Epithelial cell of proximal tubule (primary cell): ENCODE results near the gene KIRREL3. TPM values are rescaled to one million over a fixed set of nuclear protein-coding genes. Genes with fewer than 3 reads are reported as not detected.
A peak's percentile ranks its signal among the peaks of the same experiment; 100 is the strongest.

Source experiments
- DNase-seq: peaks from one replicate; pipeline ENCODE4 v3.0.0-alpha.2; 2011; ENCODE audit warnings: low read depth
- H3K4me3 ChIP-seq: 2 replicates; pipeline ENCODE4 v1.5.1; 2011; ENCODE audit warnings: low read depth, mild to moderate bottlenecking, low read length
- total RNA-seq: library from RNA; depleted of rRNA; stranded (reverse); fragments of >200 nt; gene quantifications from 2 replicates; pipeline ENCODE4 v1.2.3, GENCODE V29; 2015
- TF ChIP-seq, protein P1 (sequence below): conservative IDR thresholded peaks from 2 replicates; pipeline ENCODE4 v1.5.1; 2012; ENCODE audit warnings: low read depth, mild to moderate bottlenecking, low read length

Gene KIRREL3
- total RNA-seq, 1 donor from 2014 or later: 5.1 TPM

GRCh38 chr11:126855536-126855935, 145.0 kb downstream of the KIRREL3 start:
- TF ChIP-seq, protein P1, sequence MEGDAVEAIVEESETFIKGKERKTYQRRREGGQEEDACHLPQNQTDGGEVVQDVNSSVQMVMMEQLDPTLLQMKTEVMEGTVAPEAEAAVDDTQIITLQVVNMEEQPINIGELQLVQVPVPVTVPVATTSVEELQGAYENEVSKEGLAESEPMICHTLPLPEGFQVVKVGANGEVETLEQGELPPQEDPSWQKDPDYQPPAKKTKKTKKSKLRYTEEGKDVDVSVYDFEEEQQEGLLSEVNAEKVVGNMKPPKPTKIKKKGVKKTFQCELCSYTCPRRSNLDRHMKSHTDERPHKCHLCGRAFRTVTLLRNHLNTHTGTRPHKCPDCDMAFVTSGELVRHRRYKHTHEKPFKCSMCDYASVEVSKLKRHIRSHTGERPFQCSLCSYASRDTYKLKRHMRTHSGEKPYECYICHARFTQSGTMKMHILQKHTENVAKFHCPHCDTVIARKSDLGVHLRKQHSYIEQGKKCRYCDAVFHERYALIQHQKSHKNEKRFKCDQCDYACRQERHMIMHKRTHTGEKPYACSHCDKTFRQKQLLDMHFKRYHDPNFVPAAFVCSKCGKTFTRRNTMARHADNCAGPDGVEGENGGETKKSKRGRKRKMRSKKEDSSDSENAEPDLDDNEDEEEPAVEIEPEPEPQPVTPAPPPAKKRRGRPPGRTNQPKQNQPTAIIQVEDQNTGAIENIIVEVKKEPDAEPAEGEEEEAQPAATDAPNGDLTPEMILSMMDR: no peak
- no peak for DNase-seq
- no peak overlapping the region for H3K4me3 ChIP-seq

GRCh38 chr11:126853732-126854131, 146.8 kb downstream of the KIRREL3 start:
- TF ChIP-seq, protein P1: no peak
- no peak overlapping the region for H3K4me3 ChIP-seq
- DNase-seq: no peak

DNA sequence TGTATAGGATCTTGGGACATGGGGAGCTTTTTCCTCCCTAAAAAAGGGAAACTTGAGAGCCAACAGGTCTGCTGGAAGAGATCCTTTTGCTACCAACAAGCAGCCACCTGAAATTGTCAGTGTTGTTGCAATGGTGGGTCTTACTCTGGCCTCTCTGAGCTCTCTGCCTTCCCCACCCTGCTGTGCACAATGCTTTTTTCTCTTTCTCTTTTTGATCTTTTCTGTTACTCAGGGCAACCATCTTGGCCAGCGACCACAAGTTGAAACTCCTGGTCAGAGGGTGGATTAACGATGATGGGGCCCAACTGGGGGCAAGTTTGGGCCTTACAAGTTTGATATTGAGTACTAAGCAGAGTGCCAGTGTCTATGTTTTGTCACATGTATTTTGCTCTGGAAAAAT, 155.8 kb downstream of the KIRREL3 start:
- DNase-seq: no peak
- TF ChIP-seq, protein P1: no peak
- H3K4me3 ChIP-seq: no peak overlapping the region

- no peak overlapping the region for H3K4me3 ChIP-seq
- DNase-seq: peak; percentile 94
- TF ChIP-seq, protein P1: no peak
Measured at GRCh38 chr11:126843096-126843495, 157.5 kb downstream of the KIRREL3 start.

- TF ChIP-seq, protein P1: no peak
- DNase-seq: peak; percentile 53
- H3K4me3 ChIP-seq: no peak overlapping the region
Measured at GRCh38 chr11:126841999-126842398, 158.6 kb downstream of the KIRREL3 start.

GRCh38 chr11:126840975-126841374, 159.6 kb downstream of the KIRREL3 start:
- H3K4me3 ChIP-seq: no peak overlapping the region
- no peak for DNase-seq
- TF ChIP-seq, protein P1: no peak

GRCh38 chr11:126840201-126840886, 160.2 kb downstream of the KIRREL3 start:
- H3K4me3 ChIP-seq: no peak overlapping the region
- TF ChIP-seq, protein P1: no peak
- DNase-seq: no peak
